WTC11 (cell line): Measurements from ENCODE around the gene SPRR2B. TPM values are rescaled to one million over a fixed set of nuclear protein-coding genes. Genes with fewer than 3 reads are reported as not detected.

Experiments
- ATAC-seq: fragments of 200-7000 bp; cut with Tn5 transposase; 2 replicates; pipeline ENCODE4 v1.10.0; 2021; ENCODE audit warnings: mild to moderate bottlenecking, moderate library complexity
- CTCF ChIA-PET: fragments of 300-600 bp; sonication (Branson Sonifier 250); formaldehyde crosslinking; loops from one replicate; lab custom pipeline; 2021; ENCODE audit warnings: antibody characterized with exemption; lab: Charles Lee
- POLR2A ChIA-PET: fragments of 350-600 bp; sonication (Branson Sonifier 250); formaldehyde crosslinking; loops from one replicate; lab custom pipeline; 2021; ENCODE audit warnings: antibody characterized with exemption; lab: Charles Lee
- DNase-seq: peaks from one replicate; pipeline ENCODE4 v3.0.0; 2021; ENCODE audit warnings: low spot score
- H3K27ac Mint-ChIP-seq: 2 replicates; pipeline ENCODE4 v1.8.0; 2021; ENCODE audit warnings: mixed read lengths
- H3K27me3 Mint-ChIP-seq: 2 replicates; pipeline ENCODE4 v1.8.0; 2021; ENCODE audit warnings: low read depth, mild to moderate bottlenecking, moderate library complexity, mixed read lengths
- H3K36me3 Mint-ChIP-seq: 2 replicates; pipeline ENCODE4 v1.8.0; 2021; ENCODE audit warnings: mixed read lengths
- H3K4me1 Mint-ChIP-seq: 2 replicates; pipeline ENCODE4 v1.8.0; 2022; ENCODE audit warnings: mixed read lengths
- H3K4me3 Mint-ChIP-seq: 2 replicates; pipeline ENCODE4 v1.8.0; 2021; ENCODE audit warnings: mild to moderate bottlenecking, moderate library complexity, mixed read lengths
- H3K9me3 Mint-ChIP-seq: 2 replicates; pipeline ENCODE4 v1.8.0; 2021; ENCODE audit warnings: mixed read lengths
- ATF1 ChIP-seq: sonication (generic); formaldehyde crosslinking; IDR thresholded peaks from 2 replicates; pipeline ENCODE4 v1.8.1; 2023; ENCODE audit warnings: mild to moderate bottlenecking, moderate library complexity, missing genetic modification reagents
- ELF4 ChIP-seq: sonication (generic); formaldehyde crosslinking; IDR thresholded peaks from 2 replicates; pipeline ENCODE4 v1.8.1; 2022; ENCODE audit warnings: low read depth, mild to moderate bottlenecking, moderate library complexity, missing genetic modification reagents
- ERG ChIP-seq: fragments of 250-450 bp; sonication (Bioruptor Pico); IDR thresholded peaks from 2 replicates; pipeline ENCODE4 v1.8.0; 2021; ENCODE audit warnings: mild to moderate bottlenecking
- NFYB ChIP-seq: sonication (generic); formaldehyde crosslinking; conservative IDR thresholded peaks from 2 replicates; pipeline ENCODE4 v1.8.0; 2022; ENCODE audit warnings: low read depth, missing genetic modification reagents
- PREB ChIP-seq: sonication (generic); formaldehyde crosslinking; IDR thresholded peaks from 2 replicates; pipeline ENCODE4 v1.8.1; 2022; ENCODE audit warnings: mild to moderate bottlenecking, missing genetic modification reagents, moderate library complexity, borderline replicate concordance
- SMAD4 ChIP-seq: sonication (generic); formaldehyde crosslinking; IDR thresholded peaks from 2 replicates; pipeline ENCODE4 v1.8.0; 2022; ENCODE audit warnings: mild to moderate bottlenecking, missing genetic modification reagents
- TCF7 ChIP-seq: sonication (generic); formaldehyde crosslinking; IDR thresholded peaks from 2 replicates; pipeline ENCODE4 v1.8.0; 2022; ENCODE audit warnings: mild to moderate bottlenecking, low read depth, missing genetic modification reagents, moderate library complexity
- ZBTB21 ChIP-seq: sonication (generic); formaldehyde crosslinking; IDR thresholded peaks from 2 replicates; pipeline ENCODE4 v1.8.1; 2023; ENCODE audit warnings: mild to moderate bottlenecking, missing genetic modification reagents, borderline replicate concordance
- ZMAT4 ChIP-seq: fragments of 250-450 bp; sonication (Bioruptor Pico); IDR thresholded peaks from 2 replicates; pipeline ENCODE4 v1.9.0; 2021; ENCODE audit warnings: mild to moderate bottlenecking
- ZNF121 ChIP-seq: sonication (generic); formaldehyde crosslinking; IDR thresholded peaks from 2 replicates; pipeline ENCODE4 v1.8.0; 2023; ENCODE audit warnings: missing genetic modification reagents
- ZNF423 ChIP-seq: fragments of 250-450 bp; sonication (Bioruptor Pico); IDR thresholded peaks from 2 replicates; pipeline ENCODE4 v2.1.2; 2022; ENCODE audit warnings: mild to moderate bottlenecking, moderate library complexity
- ZNF532 ChIP-seq: fragments of 250-450 bp; sonication (Bioruptor Pico); IDR thresholded peaks from 2 replicates; pipeline ENCODE4 v1.9.0; 2021; ENCODE audit warnings: mild to moderate bottlenecking, borderline replicate concordance
- total RNA-seq: library from RNA; stranded (reverse); gene quantifications from 3 replicates; pipeline ENCODE4 v1.2.3, GENCODE V29; 2021
- TF ChIP-seq, protein P1 (sequence below): sonication (generic); formaldehyde crosslinking; IDR thresholded peaks from 2 replicates; pipeline ENCODE4 v1.8.0; 2023; ENCODE audit warnings: missing genetic modification reagents
- TF ChIP-seq, protein P2 (sequence below): sonication (generic); formaldehyde crosslinking; conservative IDR thresholded peaks from 2 replicates; pipeline ENCODE4 v1.8.1; 2023; ENCODE audit warnings: mild to moderate bottlenecking, low read depth, missing genetic modification reagents, moderate library complexity
- TF ChIP-seq, protein P3 (sequence below): fragments of 250-450 bp; sonication (Bioruptor Pico); IDR thresholded peaks from 2 replicates; pipeline ENCODE4 v1.9.0; 2021; ENCODE audit warnings: moderate library complexity, mild to moderate bottlenecking, inconsistent platforms, borderline replicate concordance
- TF ChIP-seq, protein P4 (sequence below): fragments of 250-450 bp; sonication (Bioruptor Pico); IDR thresholded peaks from 2 replicates; pipeline ENCODE4 v2.1.2; 2022; ENCODE audit warnings: mild to moderate bottlenecking, moderate library complexity

SPRR2B gene
- total RNA-seq, 1 experiment from 2014 or later = not detected

DNA sequence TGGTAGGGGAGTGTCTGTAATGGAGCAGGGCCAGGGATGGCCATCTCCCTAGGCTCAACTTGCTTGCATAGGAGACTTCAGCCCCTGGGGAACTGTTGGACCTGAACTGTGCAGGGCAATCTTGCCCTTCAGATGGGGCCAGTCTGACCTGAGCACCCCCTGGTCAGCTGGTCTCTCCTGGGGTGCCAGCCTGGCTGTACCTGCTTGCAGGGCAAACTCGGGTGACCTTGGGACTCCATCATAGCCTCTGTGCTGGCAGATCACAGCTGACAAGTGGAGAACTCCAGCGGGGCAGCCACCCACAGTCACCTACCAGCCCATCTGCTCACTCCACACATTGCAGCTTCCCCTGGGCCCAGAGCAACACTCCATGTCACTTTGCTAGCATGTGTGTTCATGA, 22.2 kb downstream of the SPRR2B start:
- ChIA-PET POLR2A (no interaction called here), CTCF (no interaction called here)
- DNase-seq = no peak
- H3K36me3 Mint-ChIP-seq = no peaks in the 10 kb centered on the region
- H3K27ac Mint-ChIP-seq = no peak overlapping the region
- TF ChIP-seq ZNF423 (no peak), SMAD4 (CRISPR knock-in tag) (no peak), ZNF121 (CRISPR knock-in tag) (no peak), PREB (CRISPR knock-in tag) (no peak)
- TF ChIP-seq, protein P1, sequence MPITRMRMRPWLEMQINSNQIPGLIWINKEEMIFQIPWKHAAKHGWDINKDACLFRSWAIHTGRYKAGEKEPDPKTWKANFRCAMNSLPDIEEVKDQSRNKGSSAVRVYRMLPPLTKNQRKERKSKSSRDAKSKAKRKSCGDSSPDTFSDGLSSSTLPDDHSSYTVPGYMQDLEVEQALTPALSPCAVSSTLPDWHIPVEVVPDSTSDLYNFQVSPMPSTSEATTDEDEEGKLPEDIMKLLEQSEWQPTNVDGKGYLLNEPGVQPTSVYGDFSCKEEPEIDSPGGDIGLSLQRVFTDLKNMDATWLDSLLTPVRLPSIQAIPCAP (CRISPR knock-in tag) = no peak
- TF ChIP-seq, protein P2, sequence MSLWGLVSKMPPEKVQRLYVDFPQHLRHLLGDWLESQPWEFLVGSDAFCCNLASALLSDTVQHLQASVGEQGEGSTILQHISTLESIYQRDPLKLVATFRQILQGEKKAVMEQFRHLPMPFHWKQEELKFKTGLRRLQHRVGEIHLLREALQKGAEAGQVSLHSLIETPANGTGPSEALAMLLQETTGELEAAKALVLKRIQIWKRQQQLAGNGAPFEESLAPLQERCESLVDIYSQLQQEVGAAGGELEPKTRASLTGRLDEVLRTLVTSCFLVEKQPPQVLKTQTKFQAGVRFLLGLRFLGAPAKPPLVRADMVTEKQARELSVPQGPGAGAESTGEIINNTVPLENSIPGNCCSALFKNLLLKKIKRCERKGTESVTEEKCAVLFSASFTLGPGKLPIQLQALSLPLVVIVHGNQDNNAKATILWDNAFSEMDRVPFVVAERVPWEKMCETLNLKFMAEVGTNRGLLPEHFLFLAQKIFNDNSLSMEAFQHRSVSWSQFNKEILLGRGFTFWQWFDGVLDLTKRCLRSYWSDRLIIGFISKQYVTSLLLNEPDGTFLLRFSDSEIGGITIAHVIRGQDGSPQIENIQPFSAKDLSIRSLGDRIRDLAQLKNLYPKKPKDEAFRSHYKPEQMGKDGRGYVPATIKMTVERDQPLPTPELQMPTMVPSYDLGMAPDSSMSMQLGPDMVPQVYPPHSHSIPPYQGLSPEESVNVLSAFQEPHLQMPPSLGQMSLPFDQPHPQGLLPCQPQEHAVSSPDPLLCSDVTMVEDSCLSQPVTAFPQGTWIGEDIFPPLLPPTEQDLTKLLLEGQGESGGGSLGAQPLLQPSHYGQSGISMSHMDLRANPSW (CRISPR knock-in tag) = no peak
- TF ChIP-seq, protein P3, sequence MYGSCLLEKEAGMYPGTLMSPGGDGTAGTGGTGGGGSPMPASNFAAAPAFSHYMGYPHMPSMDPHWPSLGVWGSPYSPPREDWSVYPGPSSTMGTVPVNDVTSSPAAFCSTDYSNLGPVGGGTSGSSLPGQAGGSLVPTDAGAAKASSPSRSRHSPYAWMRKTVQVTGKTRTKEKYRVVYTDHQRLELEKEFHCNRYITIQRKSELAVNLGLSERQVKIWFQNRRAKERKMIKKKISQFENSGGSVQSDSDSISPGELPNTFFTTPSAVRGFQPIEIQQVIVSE = no peak
- no peak overlapping the region for H3K4me3 Mint-ChIP-seq
- H3K27me3 Mint-ChIP-seq = no peaks in the 10 kb centered on the region
- H3K9me3 Mint-ChIP-seq = peaks cover 17% of the 10 kb centered on the region
- no peak for ATAC-seq
- H3K4me1 Mint-ChIP-seq = no peaks in the 10 kb centered on the region

DNA sequence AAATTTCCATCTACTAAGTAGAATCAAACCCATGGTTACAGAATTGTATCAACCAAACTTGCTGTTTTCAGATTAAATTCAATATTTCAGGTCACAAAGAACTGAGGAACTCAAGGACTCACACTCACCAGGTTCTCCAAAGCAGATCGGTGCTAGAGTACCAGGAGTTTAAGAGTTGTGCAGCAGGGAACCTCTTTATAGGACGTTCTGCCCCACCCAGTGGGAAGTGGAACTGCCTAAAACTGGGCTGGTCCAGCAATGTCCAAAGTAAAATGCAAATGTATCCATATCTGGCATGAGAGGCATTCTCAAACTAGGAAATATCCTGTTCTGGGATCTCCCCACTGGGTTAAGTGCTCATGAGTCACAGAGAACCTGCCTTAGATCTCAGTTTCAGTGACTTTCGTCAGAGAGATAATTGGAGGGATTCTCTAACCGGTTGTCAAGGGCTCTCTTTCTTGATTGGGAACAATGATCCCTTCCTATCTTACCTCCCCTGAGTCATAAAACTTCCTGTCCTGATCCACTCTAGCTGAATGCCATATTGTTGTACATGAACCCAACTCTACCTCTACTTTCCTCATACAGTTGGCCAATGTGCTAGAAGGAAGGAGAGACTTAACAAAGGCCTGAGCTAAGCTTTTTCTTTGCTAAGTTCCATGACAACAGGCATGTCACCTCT, 30.3 kb downstream of the SPRR2B start, which contains the start of gene SPRR2D:
Gene SPRR2D, minus strand, starts transcription at position 171 of the 682 bp plus-strand sequence. CDS start 774 bp downstream, outside the sequence.
- no peak for ATAC-seq
- Mint-ChIP-seq H3K36me3 (no peaks in the 10 kb centered on the region), H3K4me3 (no peak within 1 kb of the TSS), H3K27ac (no peak within 1 kb of the TSS), H3K4me1 (peaks cover 4% of the 10 kb centered on the region; the same call in 1 of the 2 replicates), H3K9me3 (no peaks in the 10 kb centered on the region), H3K27me3 (no peaks in the 10 kb centered on the region)
- DNase-seq = no peak
- TF ChIP-seq TCF7 (CRISPR knock-in tag) (no peak), ERG (CRISPR knock-in tag) (no peak), ZMAT4 (CRISPR knock-in tag) (no peak), ZBTB21 (no peak)
- CTCF ChIA-PET = interaction anchor here (1.1 kb wide), 1 partner anchor 81 kb away, joined by 3 read pairs; no protein-coding TSS in a partner anchor
- POLR2A ChIA-PET = no interaction called here

DNA sequence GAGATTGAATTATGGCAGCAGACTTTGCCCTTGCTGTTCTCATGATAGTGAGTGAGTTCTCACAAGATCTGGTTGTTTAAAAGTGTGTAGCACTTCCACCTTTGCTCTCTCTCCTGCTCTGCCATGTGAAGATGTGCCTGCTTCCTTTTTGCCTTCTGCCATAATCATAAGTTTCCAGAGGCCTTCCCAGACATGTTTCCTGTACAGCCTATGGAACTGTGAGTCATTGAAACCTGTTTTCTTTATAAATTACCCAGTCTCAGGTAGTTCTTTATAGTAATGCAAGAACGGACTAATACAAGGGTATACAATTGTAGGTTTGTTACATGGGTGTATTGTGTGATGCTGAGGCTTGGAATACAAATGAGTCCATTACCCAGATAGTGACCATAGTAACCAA, 36.2 kb downstream of the SPRR2B start:
- ATAC-seq = no peak
- Mint-ChIP-seq H3K27ac (no peak overlapping the region), H3K27me3 (no peaks in the 10 kb centered on the region), H3K4me3 (no peak overlapping the region), H3K9me3 (no peaks in the 10 kb centered on the region), H3K36me3 (no peaks in the 10 kb centered on the region), H3K4me1 (peaks cover 14% of the 10 kb centered on the region)
- POLR2A ChIA-PET = no interaction called here
- CTCF ChIA-PET = interaction anchor here (2.1 kb wide), 1 partner anchor 157 kb away, joined by 7 read pairs; no protein-coding TSS in a partner anchor
- DNase-seq = no peak
- TF ChIP-seq, protein P4, sequence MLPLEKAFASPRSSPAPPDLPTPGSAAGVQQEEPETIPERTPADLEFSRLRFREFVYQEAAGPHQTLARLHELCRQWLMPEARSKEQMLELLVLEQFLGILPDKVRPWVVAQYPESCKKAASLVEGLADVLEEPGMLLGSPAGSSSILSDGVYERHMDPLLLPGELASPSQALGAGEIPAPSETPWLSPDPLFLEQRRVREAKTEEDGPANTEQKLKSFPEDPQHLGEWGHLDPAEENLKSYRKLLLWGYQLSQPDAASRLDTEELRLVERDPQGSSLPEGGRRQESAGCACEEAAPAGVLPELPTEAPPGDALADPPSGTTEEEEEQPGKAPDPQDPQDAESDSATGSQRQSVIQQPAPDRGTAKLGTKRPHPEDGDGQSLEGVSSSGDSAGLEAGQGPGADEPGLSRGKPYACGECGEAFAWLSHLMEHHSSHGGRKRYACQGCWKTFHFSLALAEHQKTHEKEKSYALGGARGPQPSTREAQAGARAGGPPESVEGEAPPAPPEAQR (CRISPR knock-in tag) = no peak
- TF ChIP-seq ELF4 (no peak), ATF1 (CRISPR knock-in tag) (no peak), NFYB (CRISPR knock-in tag) (no peak), ZNF532 (CRISPR knock-in tag) (no peak)
